PC-9 (cell line): ENCODE results near the gene CACNA1A.

Experiments used
- CTCF ChIP-seq: fragments of 200-600 bp; sonication (generic); conservative IDR thresholded peaks from 2 replicates; pipeline ENCODE4 v1.6.1; 2017; ENCODE audit warnings: mixed run types, antibody characterized with exemption, mild to moderate bottlenecking, moderate library complexity
- EZH2 ChIP-seq: fragments of 200-600 bp; sonication (generic); IDR thresholded peaks from 2 replicates; pipeline ENCODE4 v1.8.0; 2017; ENCODE audit warnings: antibody characterized with exemption, low read depth

- TF ChIP-seq CTCF (no peak), EZH2 (no peak)
These were observed 150.1 kb downstream of the CACNA1A start for GRCh38 chr19:13356185-13356584.
